Renal cortex interstitium (tissue), 11 donors: ENCODE results near the gene ASMTL. TPM values are rescaled to one million over a fixed set of nuclear protein-coding genes. Genes with fewer than 3 reads are reported as not detected.
"Not testable (repeated sequence)": the region's sequence is repeated elsewhere in the genome, so short reads cannot be mapped to it uniquely, and the experiment has no call there.

ENCODE experiments used
- DNase-seq, 11 donors: peaks; one replicate each; pipeline ENCODE4 v3.0.0-alpha.2; 2013; ENCODE audit warnings: low read depth in 9 of 11, low spot score in 4 of 11; ENCODE audit errors: extremely low read depth in 1 of 11
- polyA plus RNA-seq, 3 donors: library from polyadenylated mRNA; unstranded; fragments of 120-200 nt; gene quantifications; one replicate each; pipeline ENCODE4 v1.2.1, GENCODE V29; 2013; ENCODE audit not compliant: insufficient read length in 3 of 3

ASMTL gene
- polyA plus RNA-seq, 3 donors = 35.7 to 50.5 (median 37.1) TPM

GRCh38 chrX:1465286-1466231 lies 12.8 kb upstream of the ASMTL start:
- no peak for DNase-seq

GRCh38 chrX:1464971-1465285 lies 12.2 kb upstream of the ASMTL start:
- DNase-seq = no peak

DNA sequence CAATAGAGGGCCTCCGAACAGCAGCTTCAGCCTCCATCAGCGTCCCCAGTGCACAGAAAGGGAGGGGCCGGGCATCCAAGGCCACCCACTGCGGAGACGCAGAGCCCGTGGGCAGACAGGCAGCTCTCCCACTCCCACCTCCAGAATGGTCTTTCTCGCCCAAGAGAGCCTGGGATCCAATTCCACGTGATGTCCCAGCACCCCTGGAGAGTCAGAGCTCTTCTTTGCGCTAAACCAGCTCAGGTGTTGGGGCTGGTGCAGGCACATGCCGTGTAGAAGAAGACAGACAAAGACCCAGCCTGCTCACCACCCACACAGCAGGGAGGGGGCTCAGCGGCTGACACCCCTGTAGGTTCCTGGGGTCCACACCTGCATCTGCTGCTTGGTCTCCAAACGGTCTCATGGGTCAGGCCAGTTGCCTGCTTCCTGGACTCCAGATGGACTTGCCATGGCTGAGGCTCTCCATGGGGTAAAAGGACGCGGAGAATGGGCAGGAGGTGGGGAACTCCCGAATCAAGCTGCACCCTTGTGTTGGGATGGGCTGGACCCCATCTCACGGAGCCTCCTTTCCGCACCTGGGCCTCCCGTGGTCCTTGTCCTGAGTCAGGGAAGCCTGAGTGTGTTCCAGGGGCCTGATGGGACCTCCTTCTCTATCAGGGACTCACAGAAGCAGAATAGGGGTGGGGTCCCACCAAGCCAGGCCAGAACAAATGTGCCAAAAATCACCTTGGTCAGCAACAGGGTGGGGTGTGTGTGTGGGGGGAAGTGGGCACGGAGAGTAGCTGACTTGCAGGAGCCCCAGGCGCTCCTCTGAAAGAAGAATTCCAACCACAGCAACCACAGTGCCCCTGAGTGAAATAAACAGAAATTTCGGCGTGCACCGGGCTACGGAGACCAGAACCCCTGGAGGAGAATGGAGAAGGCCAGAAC lies 11.6 kb upstream of the ASMTL start:
- DNase-seq = no peak

DNA sequence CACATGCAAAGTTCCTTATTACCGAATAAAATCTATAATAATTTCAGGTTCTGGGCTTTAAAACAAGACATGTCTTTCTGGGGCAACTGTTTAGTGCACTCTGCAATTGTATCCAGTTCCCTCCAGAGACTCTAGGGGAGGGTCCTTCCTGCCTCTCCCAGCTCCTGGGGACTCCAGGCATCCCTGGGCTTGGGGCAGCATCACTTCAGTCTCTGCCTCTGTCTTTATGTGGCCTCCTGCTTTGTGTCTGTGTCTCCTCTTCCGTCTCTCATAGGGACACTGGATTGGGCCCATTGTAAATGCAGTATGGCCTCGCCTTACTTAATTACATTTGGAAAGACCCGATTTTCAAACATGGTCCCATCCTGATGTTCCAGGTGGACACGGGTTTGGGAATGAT lies 10.9 kb upstream of the ASMTL start:
- DNase-seq = no peak

GRCh38 chrX:1462596-1463251 lies 10.0 kb upstream of the ASMTL start:
- no peak for DNase-seq

GRCh38 chrX:1462110-1462509 lies 9.4 kb upstream of the ASMTL start:
- DNase-seq = no peak

- DNase-seq = no peak
These were observed 3.2 kb upstream of the ASMTL start for GRCh38 chrX:1455948-1456280.

DNA sequence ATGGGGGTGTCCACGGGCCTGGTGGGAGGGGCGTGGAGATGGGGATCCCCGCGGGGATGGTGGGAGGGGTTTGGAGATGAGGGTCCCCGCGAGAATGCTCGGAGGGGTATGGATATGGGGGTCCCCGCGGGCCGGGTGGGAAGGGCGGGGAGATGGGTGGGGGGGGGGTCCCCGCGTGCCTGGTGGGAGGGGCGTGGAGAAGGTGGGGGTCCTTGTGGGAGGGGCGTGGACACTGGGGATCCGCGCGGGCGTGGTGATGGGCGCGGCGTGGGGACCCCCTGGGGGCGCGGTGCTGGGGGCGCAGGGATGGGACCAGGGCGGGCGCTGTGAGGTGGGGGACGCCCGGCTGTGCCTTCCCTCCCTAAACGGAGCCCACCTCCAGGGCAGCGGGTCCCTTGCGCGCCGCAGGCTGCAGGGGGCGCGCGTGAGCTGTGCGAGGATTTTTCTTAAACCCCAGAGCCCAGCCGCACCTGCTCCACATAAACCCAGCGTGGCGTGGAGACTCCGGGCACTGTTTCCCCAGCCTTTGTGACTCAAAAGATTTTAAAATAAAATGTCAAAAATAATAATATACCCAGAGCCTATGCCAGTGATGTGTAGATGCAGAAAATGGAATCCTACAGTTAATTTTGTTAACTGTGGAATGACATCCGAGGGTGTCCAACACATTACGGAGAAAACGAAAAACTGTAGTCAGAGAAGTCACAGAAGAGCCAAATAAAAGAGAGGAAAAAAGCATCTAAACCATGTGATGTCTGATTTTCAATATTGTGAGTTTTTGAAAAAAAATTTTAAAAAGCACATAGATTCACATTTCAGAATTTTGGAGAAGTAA lies 1.5 kb upstream of the ASMTL start:
- peak; percentile 46 to 76 (median 69) for DNase-seq

GRCh38 chrX:1453395-1453783 lies 680 bp upstream of the ASMTL start:
- DNase-seq = no peak

DNA sequence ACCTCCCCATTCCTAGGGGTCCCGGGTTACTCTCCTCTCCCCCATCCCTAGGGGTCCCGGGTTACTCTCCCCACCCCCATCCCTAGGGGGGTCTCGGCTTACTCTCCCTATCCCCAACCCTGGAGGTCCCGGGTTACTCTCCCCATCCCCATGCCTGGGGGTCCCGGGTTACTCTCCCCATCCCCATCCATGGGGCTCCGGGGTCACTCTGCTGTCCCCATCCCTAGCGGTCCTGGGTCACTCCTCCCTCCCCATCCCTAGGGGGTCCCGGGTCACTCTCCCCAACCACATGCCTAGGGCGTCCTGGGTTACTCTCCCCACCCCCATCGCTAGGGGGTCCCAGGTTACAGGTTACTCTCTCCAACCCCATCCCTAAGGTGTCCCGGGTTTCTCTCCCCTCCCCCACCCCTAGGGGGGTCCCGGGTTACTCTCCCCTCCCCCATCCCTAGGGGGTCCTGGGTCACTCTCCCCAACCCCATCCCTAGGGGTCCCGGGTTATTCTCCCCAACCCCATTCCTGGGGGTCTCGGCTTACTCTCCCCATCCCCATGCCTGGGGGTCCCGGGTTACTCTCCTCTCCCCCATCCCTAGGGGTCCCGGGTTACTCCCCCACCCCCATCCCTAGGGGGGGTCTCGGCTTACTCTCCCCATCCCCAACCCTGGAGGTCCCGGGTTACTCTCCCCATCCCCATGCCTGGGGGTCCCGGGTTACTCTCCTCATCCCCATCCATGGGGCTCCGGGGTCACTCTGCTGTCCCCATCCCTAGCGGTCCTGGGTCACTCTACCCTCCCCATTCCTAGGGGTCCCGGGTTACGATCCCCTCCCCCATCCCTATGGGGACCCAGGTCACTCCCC lies 821 bp downstream of the ASMTL start:
- peak in 1 of 11 donors; percentile 11 for DNase-seq

GRCh38 chrX:1451251-1451660 lies 1.5 kb downstream of the ASMTL start:
- DNase-seq = peak in 1 of 11 donors; percentile 17

DNA sequence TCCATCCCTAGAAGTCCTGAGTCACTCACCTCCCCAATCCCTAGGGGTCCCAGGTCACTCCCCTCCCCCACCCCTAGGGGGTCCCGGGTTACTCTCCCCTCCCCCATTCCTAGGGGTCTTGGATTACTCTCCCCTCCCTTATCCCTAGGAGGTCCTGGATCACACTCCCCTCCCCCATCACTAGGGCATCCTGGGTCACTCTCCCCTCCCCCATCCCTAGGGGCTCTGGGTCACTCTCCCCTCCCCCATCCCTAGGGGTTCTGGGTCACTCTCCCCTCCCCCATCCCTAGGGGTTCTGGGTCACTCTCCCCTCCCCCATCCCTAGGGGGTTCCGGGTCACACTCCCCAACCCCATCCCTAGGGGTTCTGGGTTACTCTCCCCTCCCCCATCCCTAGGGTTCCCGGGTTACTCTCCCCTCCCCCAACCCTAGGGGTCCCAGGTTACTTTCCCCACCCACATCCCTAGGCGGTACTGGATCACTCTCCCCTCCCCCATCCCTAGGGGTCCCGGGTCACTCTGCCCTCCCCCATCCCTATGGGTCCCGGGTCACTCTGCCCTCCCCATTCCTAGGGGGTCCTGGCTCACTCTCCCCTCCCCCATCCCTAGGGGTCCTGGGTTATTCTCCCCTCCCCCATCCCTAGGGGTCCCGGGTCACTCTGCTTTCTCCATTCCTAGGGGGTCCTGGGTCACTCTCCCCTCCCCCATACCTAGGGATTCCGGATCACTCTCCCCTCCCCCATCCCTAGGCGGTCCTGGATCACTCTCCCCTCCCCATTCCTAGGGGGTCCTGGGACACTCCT lies 2.1 kb downstream of the ASMTL start:
- peak in 1 of 11 donors; percentile 7 for DNase-seq

DNA sequence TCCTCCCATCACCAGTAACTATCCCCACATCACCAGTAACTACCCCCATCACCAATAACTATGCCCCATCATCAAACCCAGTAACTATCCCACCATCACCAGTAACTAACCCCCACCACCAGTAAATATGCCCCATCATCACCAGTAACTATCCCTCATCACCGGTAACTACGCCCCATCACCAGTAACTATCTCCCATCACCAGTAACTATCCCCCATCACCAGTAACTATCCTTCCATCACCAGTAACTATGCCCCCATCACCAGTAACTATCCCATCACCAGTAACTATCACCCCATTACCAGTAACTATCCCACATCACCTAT lies 2.9 kb downstream of the ASMTL start:
- no peak for DNase-seq

GRCh38 chrX:1449036-1449822 lies 3.5 kb downstream of the ASMTL start:
- no peak for DNase-seq

GRCh38 chrX:1448573-1449001 lies 4.1 kb downstream of the ASMTL start:
- DNase-seq = not testable (repeated sequence)

GRCh38 chrX:1447969-1448572 lies 4.6 kb downstream of the ASMTL start:
- DNase-seq = not testable (repeated sequence)
